Adrenal gland (tissue), 19 donors: ENCODE results near the gene ZNF620. TPM values are rescaled to one million over a fixed set of nuclear protein-coding genes. Genes with fewer than 3 reads are reported as not detected.

Experiments
- DNase-seq, 7 donors: peaks; one replicate each; pipeline ENCODE4 v3.0.0-alpha.2; 2019 to 2020
- H3K27ac ChIP-seq, 5 donors: fragments of 200-600 bp; sonication (generic) in 4 of 5; 1 replicate in 3 of 5; 2 replicates in 2 of 5; pipeline versions ENCODE4 v1.5.1 to v1.8.0; 2016 to 2020; ENCODE audit warnings: mild to moderate bottlenecking in 1 of 5
- H3K27me3 ChIP-seq: fragments of 200-600 bp; 2 replicates; pipeline ENCODE4 v1.8.0; 2021
- H3K36me3 ChIP-seq, 2 donors: fragments of 200-600 bp; replicated peaks in 1 of 2; 1 replicate in 1 of 2; 2 replicates in 1 of 2; pipeline versions ENCODE4 v1.5.1 to v1.8.0; 2018 to 2022
- H3K4me1 ChIP-seq, 2 donors: fragments of 200-600 bp; replicated peaks in 1 of 2; 1 replicate in 1 of 2; 2 replicates in 1 of 2; pipeline versions ENCODE4 v1.5.1 to v1.8.0; 2018 to 2021
- H3K4me3 ChIP-seq, 4 donors: fragments of 200-600 bp; sonication (generic) in 3 of 4; one replicate each; pipeline ENCODE4 v1.5.1; 2016 to 2018
- H3K9me3 ChIP-seq, 3 donors: fragments of 200-600 bp; sonication (generic) in 1 of 3; replicated peaks in 1 of 3; 1 replicate in 2 of 3; 2 replicates in 1 of 3; pipeline versions ENCODE4 v1.5.1 to v1.8.0; 2016 to 2021
- CTCF ChIP-seq, 6 experiments: fragments of 450-650 bp in 4 of 6; fragments of 200-600 bp in 2 of 6; sonication (generic) in 1 of 6; IDR thresholded peaks; 1 replicate in 5 of 6; 2 replicates in 1 of 6; pipeline versions ENCODE4 v1.5.1 to v1.8.0; 2016 to 2021; ENCODE audit warnings: antibody characterized with exemption in 6 of 6, mild to moderate bottlenecking in 2 of 6, moderate library complexity in 1 of 6
- POLR2A ChIP-seq, 2 donors: fragments of 450-650 bp; IDR thresholded peaks; one replicate each; pipeline ENCODE4 v1.6.1; 2017; ENCODE audit warnings: antibody characterized with exemption in 2 of 2, mild to moderate bottlenecking in 2 of 2, moderate library complexity in 1 of 2
- WGBS, 4 donors: extraction: QIAGEN DNeasy Blood & Tissue Kit in 2 of 4; methylation state at CpG; one replicate each; pipeline versions ENCODE4 v1.1.5 to v1.1.7; 2013 to 2017; 5-methylcytosine and 5-hydroxymethylcytosine counted together
- intact Hi-C, 2 donors: fragments of 100-400 bp; cut with DNase I; formaldehyde crosslinking; loops; one replicate each; pipeline versions ENCODE4 v1.14.1 to v1.15.0; 2022 to 2023
- long read RNA-seq, 10 donors: library from polyadenylated mRNA in 3 of 10; unstranded in 2 of 10; stranded (forward) in 1 of 10; transcript quantifications; one replicate each; pipeline ENCODE4 v2.0.0 and lab custom pipeline, GENCODE V29; 2021 to 2026
- polyA plus RNA-seq, 3 donors: library from polyadenylated mRNA; stranded (reverse); fragments of 200-250 nt in 2 of 3; fragments of 350-450 nt in 1 of 3; fragmentation: Illumina TruSeq in 1 of 3; extraction: RNeasy Lipid Tissue Mini Kit (QIAGEN cat#74804) in 1 of 3; gene quantifications; one replicate each; pipeline ENCODE4 v1.2.3, GENCODE V29; 2013 to 2014
- total RNA-seq, 9 donors: library from RNA; depleted of rRNA in 4 of 9; stranded (reverse); fragments of >200 nt in 4 of 9; fragments of 120-200 nt in 1 of 9; fragmentation: NEBNext Ultra II Directional in 1 of 9; extraction: Animal tissue kit (Norgen Biotek cat#: 25700) in 1 of 9; gene quantifications; one replicate each; pipeline versions ENCODE4 v1.1.0 to v1.2.4, GENCODE V29; 2013 to 2023
- donor health status: healthy with polysubstance abuse.
- donor health status: Bipolar disorder and iron deficiency.
- donor health status: DM: yes; HTN: yes; CAD: no.
- donor health status: DM: no; HTN: no; CAD: no.
- donor health status: DM: no; HTN: no; CAD: no.
- donor health status: DM: yes; HTN: yes; CAD: no.

Gene ZNF620
- 10 to 100 TPM in 1 of 9 donors, 1 to 10 TPM in 7, under 1 TPM in 1; 0.97 to 10.1 (median 4.3) TPM for total RNA-seq
- polyA plus RNA-seq: 1 to 10 TPM; 1.3 to 2.6 (median 2.5) TPM
- long read RNA-seq, donor 1: 0 reads
- long read RNA-seq, donor 2: 0 reads
- long read RNA-seq, donor 3, partial matches to known transcripts: 0 of 1 reads
- long read RNA-seq, donor 3, other reads (novel, unspliced or antisense): 0 of 1 reads
- long read RNA-seq, donor 4: 0 reads
- long read RNA-seq, donor 5, partial matches to known transcripts: 0 of 6 reads
- long read RNA-seq, donor 5, other reads (novel, unspliced or antisense): 5 of 6 reads
- long read RNA-seq, donor 6, partial matches to known transcripts: 0 of 2 reads
- long read RNA-seq, donor 6, other reads (novel, unspliced or antisense): 2 of 2 reads
- long read RNA-seq, donor 7: 0 reads
- long read RNA-seq, donor 8, partial matches to known transcripts: 0 of 1 reads
- long read RNA-seq, donor 8, other reads (novel, unspliced or antisense): 0 of 1 reads
- long read RNA-seq, donor 9, partial matches to known transcripts: 0 of 1 reads
- long read RNA-seq, donor 9, other reads (novel, unspliced or antisense): 0 of 1 reads
- long read RNA-seq, donor 10, partial matches to known transcripts: 0 of 2 reads
- long read RNA-seq, donor 10, other reads (novel, unspliced or antisense): 0 of 2 reads

DNA sequence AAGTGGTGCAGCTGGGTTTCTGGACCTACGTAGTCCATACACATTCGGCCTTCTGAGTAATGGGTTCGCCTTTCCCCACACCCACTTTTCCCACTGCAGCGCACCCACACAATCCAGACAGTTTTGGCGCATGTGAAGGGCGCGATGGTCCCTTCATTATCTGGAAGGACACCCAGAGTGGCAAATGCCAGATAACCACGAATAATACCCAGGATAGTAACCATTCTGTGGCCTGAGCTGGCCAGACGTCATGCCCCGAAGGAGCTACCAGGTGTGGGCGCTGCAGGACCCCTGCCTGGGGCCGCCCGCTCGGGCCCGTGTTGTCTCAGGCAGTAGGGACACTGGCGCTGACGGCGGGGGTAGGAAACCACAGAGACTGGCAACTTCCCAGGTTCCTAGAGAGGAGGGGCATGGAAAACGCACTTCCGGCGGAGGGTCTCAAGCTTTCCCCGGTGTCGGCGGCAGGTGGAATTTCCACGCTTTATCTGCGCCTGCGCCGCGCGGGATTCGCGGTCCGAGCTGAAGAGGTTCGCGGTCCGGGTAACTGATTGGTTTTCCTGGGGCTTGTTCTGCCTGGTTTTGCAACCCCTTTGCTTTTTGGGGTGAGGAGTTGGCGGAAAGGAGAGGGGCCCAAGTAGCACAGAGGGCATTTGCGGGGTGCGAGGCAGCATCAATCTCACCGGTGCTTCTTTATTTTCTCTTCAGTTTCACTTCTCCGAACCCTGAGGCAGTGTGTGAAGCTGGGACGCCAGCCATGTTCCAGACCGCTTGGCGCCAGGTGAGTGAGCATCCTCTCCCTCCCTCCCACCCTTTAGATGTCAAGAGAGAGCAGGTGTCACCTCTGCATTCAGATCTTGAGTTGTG is at the start of gene ZNF620:
TSS of gene ZNF620 (plus strand) at position 441 of the 864 bp plus-strand sequence. CDS start at position 755, 314 bp downstream.
- H3K4me3 ChIP-seq: peak within 1 kb of the TSS; percentile 23 to 69 (median 48)
- TF ChIP-seq CTCF (IDR thresholded peaks at IDR 0.05) (no peak), POLR2A (IDR thresholded peaks at IDR 0.05) (peak; percentile 42 to 78)
- peak within 1 kb of the TSS; percentile 56 to 89 (median 77) for H3K27ac ChIP-seq
- intact Hi-C loops: no loop called here
- H3K36me3 ChIP-seq: no peaks in the 10 kb centered on the region
- WGBS, 4 donors: 4 to 5% (median 5%) methylated on average over 15 to 44 of the region's 44 CpGs
- no peaks in the 10 kb centered on the region for H3K27me3 ChIP-seq
- H3K9me3 ChIP-seq: no peaks in the 10 kb centered on the region
- DNase-seq: peak; percentile 81 to 92 (median 85)
- H3K4me1 ChIP-seq: peaks cover 15 to 17% of the 10 kb centered on the region in 2 donors

- TF ChIP-seq CTCF (IDR thresholded peaks at IDR 0.05) (no peak), POLR2A (IDR thresholded peaks at IDR 0.05) (no peak)
- H3K4me1 ChIP-seq: peaks cover 14 to 42% of the 10 kb centered on the region in 2 donors
These were observed 49.4 kb upstream of the ZNF620 start for GRCh38 chr3:40456279-40456939.

DNA sequence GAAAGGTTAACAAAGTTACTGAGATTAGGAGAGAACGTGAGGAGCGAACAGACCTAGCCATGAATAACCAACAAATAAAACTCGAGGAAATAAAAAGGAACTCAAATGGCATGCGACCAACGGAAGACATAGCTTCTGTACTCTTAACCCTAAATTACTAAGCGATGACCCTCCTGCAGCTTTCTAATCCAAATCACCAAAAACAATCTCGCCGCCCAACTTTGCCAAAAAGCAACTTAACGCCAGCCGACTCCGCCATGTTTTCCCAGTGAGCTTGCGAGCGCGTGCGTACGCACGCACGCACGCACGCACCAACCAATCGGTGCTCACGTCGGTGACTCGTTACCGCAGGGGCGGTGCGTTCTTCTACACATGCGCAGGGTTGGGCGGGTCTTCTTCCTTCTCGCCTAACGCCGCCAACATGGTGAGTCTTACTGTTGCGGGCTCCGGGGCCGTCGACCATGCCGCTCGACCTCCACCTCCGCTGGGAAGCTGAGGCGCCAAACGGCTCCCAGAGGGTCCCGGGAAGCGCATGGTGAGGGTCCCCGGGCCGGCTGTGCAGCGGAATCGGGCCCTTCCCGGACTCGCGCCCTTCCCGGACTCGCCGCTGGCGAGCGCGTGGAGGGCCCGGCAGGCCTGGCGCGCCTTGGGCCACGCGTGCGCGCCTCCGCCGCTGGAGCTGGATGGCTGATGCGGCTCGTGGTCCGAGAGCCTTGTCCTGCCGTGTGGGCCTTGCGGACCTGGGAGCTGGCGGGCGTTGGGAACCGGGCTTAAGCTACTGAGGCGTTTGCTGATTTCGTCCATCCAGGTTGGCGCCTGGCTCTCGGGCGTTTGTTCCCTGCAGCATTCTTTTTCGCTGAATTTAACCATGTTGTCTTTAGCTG is 48.7 kb upstream of the ZNF620 start, which contains the start of gene RPL14:
TSS of gene RPL14 (plus strand) at position 400 of the 884 bp plus-strand sequence. CDS start at position 533, 133 bp downstream.
- TF ChIP-seq POLR2A (IDR thresholded peaks at IDR 0.05): peak; percentile 88 to 96
- TF ChIP-seq CTCF (IDR thresholded peaks at IDR 0.05): peak in 1 of 6 experiments; percentile 25
- Histone ChIP-seq H3K4me3 (peak within 1 kb of the TSS; percentile 52 to 93 (median 70)), H3K9me3 (no peaks in the 10 kb centered on the region), H3K27ac (peak within 1 kb of the TSS; percentile 51 to 94 (median 84)), H3K36me3 (peaks cover 0 to 41% of the 10 kb centered on the region in 2 donors), H3K27me3 (no peaks in the 10 kb centered on the region), H3K4me1 (peaks cover 11 to 35% of the 10 kb centered on the region in 2 donors)
- DNase-seq: peak; percentile 94 to 99 (median 98)
- intact Hi-C loops: loop anchor here in 1 of 2 donors (10.0 kb wide), 1 partner anchor 58 kb away; no protein-coding TSS in a partner anchor
- 0 to 1% (median 1%) methylated on average over 12 to 79 of the region's 79 CpGs for WGBS, 4 donors

More at GRCh38 chr3:40456279-40456939, 49.4 kb upstream of the ZNF620 start:
- Histone ChIP-seq H3K4me3 (peak overlapping the region; percentile 52 to 93 (median 70)), H3K9me3 (no peaks in the 10 kb centered on the region), H3K27ac (peak overlapping the region; percentile 51 to 94 (median 84)), H3K36me3 (peaks cover 0 to 33% of the 10 kb centered on the region in 2 donors), H3K27me3 (no peaks in the 10 kb centered on the region)
- 48 to 57% (median 53%) methylated on average over 29 of the region's 29 CpGs for WGBS, 4 donors
- peak in 1 of 7 donors; percentile 14 for DNase-seq
- intact Hi-C loops: loop anchor here in 1 of 2 donors (10.0 kb wide), 1 partner anchor 58 kb away; no protein-coding TSS in a partner anchor
